Mucosa of descending colon (tissue), 3 donors: Measurements from ENCODE around the gene CTSE. TPM values are rescaled to one million over a fixed set of nuclear protein-coding genes. Genes with fewer than 3 reads are reported as not detected.

Experiments
- ATAC-seq: fragments of 200-7000 bp; cut with Tn5 transposase; one replicate; pipeline ENCODE4 v1.9.1; 2020; ENCODE audit warnings: mild to moderate bottlenecking, moderate library complexity
- DNase-seq, 3 donors: peaks; one replicate each; pipeline ENCODE4 v3.0.0-alpha.2; 2020
- H3K36me3 ChIP-seq: fragments of 200-600 bp; one replicate; pipeline ENCODE4 v1.8.0; 2021; ENCODE audit warnings: low read depth, mild to moderate bottlenecking
- H3K4me1 ChIP-seq: fragments of 200-600 bp; one replicate; pipeline ENCODE4 v1.8.0; 2021; ENCODE audit warnings: low read depth, mild to moderate bottlenecking
- H3K4me3 ChIP-seq: fragments of 200-600 bp; one replicate; pipeline ENCODE4 v1.8.0; 2021; ENCODE audit warnings: mild to moderate bottlenecking
- H3K9me3 ChIP-seq: fragments of 200-600 bp; one replicate; pipeline ENCODE4 v1.8.0; 2021; ENCODE audit warnings: mild to moderate bottlenecking
- CTCF ChIP-seq: fragments of 200-600 bp; IDR thresholded peaks from one replicate; pipeline ENCODE4 v1.8.0; 2022; ENCODE audit warnings: antibody characterized with exemption, mild to moderate bottlenecking
- intact Hi-C, 2 donors: fragments of 100-400 bp; cut with DNase I in 1 of 2; cut with micrococcal nuclease in 1 of 2; formaldehyde crosslinking; loops; one replicate each; pipeline versions ENCODE4 v1.11.0 to v1.11.1; 2022; cut with DNase I, micrococcal nuclease
- total RNA-seq, 3 donors: library from RNA; stranded (reverse); fragmentation: NEBNext Ultra II Directional in 2 of 3; extraction: Animal tissue kit (Norgen Biotek cat#: 25700) in 2 of 3; gene quantifications; one replicate each; pipeline versions ENCODE4 v1.2.1 to v1.2.4, GENCODE V29; 2021 to 2023
- donor health status: DM: no; HTN: no; CAD: no; lungs with moderate emphysema.
- donor health status: DM: no; HTN: no; CAD: no.
- donor health status: DM: no; HTN: yes; CAD: no.

Gene CTSE
- total RNA-seq, 3 donors from 2014 or later = 6.5 to 26.1 (median 17.7) TPM

- no peak for TF ChIP-seq CTCF
- no peak overlapping the region for H3K4me3 ChIP-seq
- H3K4me1 ChIP-seq = no peaks in the 10 kb centered on the region
- no peaks in the 10 kb centered on the region for H3K36me3 ChIP-seq
- DNase-seq (no peak), ATAC-seq (no peak)
- H3K9me3 ChIP-seq = no peaks in the 10 kb centered on the region
- intact Hi-C loops = no loop called here
Observed at GRCh38 chr1:206049919-206050600, 26.4 kb upstream of the CTSE start.

DNA sequence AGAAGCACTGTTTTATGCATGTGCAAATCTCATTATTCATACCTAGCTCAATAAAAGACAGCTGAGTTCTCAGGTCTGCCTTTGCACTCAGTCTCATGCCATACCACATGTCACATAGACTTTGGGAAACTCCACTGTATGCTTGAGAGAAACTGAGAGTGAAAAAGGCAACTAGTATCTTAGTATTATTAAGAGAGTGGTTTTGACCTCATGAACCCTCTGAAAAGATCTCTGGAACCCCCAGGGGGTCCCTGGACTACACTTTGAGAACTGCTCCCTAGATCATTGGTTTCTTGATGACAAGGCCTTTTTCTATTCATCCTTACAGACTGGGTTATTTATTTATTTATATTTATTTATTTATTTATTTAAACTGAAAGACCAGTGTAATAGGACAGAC, 25.6 kb upstream of the CTSE start:
- DNase-seq = no peak
- Histone ChIP-seq H3K9me3 (no peaks in the 10 kb centered on the region), H3K36me3 (no peaks in the 10 kb centered on the region)

GRCh38 chr1:206048582-206048981, 24.9 kb upstream of the CTSE start:
- no peaks in the 10 kb centered on the region for H3K4me1 ChIP-seq

More for the DNA sequence above, 25.6 kb upstream of the CTSE start:
- Histone ChIP-seq H3K4me3 (no peak overlapping the region), H3K4me1 (no peaks in the 10 kb centered on the region)
- no peak for ATAC-seq
- intact Hi-C loops = no loop called here
- TF ChIP-seq CTCF = no peak

DNA sequence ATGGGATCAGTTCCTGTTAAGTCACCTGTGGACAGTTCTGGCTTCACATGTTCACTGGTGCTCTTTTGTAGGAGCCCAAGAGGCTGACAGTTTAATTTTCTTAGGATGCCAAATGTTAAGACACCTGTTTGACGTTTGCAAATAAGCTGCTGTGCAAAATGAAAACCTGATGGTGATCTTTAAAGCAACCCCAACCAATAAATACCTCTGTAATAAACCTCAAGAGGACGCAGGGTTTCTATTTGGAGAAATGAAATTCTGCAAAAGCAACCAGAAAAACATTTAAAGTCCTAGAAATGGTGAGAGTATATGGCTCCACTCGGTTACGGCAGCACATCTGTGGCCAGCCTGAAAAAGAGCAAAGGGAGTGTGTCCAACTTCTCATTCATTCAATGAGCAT, 23.6 kb upstream of the CTSE start:
- Histone ChIP-seq H3K9me3 (no peaks in the 10 kb centered on the region), H3K4me1 (no peaks in the 10 kb centered on the region), H3K4me3 (no peak overlapping the region), H3K36me3 (no peaks in the 10 kb centered on the region)
- TF ChIP-seq CTCF = no peak
- no peak for DNase-seq
- ATAC-seq = no peak
- intact Hi-C loops = no loop called here

More at GRCh38 chr1:206048582-206048981, 24.9 kb upstream of the CTSE start:
- ATAC-seq = peak; percentile 96
- TF ChIP-seq CTCF = no peak
- H3K36me3 ChIP-seq = no peaks in the 10 kb centered on the region
- DNase-seq = peak; percentile 75 to 81 (median 78)
- intact Hi-C loops = no loop called here
- H3K9me3 ChIP-seq = no peaks in the 10 kb centered on the region
- H3K4me3 ChIP-seq = no peak overlapping the region

- Histone ChIP-seq H3K4me1 (no peaks in the 10 kb centered on the region), H3K36me3 (no peaks in the 10 kb centered on the region), H3K9me3 (no peaks in the 10 kb centered on the region), H3K4me3 (no peak overlapping the region)
- ATAC-seq (peak; percentile 66), DNase-seq (no peak)
- intact Hi-C loops = no loop called here
- TF ChIP-seq CTCF = no peak
Observed at GRCh38 chr1:206041640-206042039, 17.9 kb upstream of the CTSE start.

GRCh38 chr1:206040328-206040727, 16.6 kb upstream of the CTSE start:
- ATAC-seq = no peak
- H3K4me1 ChIP-seq = no peaks in the 10 kb centered on the region
- H3K9me3 ChIP-seq = no peaks in the 10 kb centered on the region
- no peak for TF ChIP-seq CTCF
- no peaks in the 10 kb centered on the region for H3K36me3 ChIP-seq
- intact Hi-C loops = no loop called here
- no peak overlapping the region for H3K4me3 ChIP-seq
- no peak for DNase-seq
